OCI-LY7 (cell line): Measurements from ENCODE around the gene PNMA6E.

Experiments used
- CTCF ChIP-seq: fragments of 200-600 bp; sonication (generic); conservative IDR thresholded peaks from 2 replicates; pipeline ENCODE4 v1.5.1; 2014; ENCODE audit warnings: mild to moderate bottlenecking, antibody characterized with exemption, low read length, moderate library complexity, mixed read lengths
- EZH2phosphoT487 ChIP-seq: fragments of 200-600 bp; sonication (generic); IDR thresholded peaks from 2 replicates; pipeline ENCODE4 v1.6.1; 2018; ENCODE audit warnings: low read depth, borderline replicate concordance, mild to moderate bottlenecking, mixed run types, antibody characterized with exemption, low read length, moderate library complexity, mixed read lengths

GRCh38 chrX:153433161-153433680 is 32.1 kb upstream of the PNMA6E start:
- TF ChIP-seq CTCF = no peak
- TF ChIP-seq EZH2phosphoT487 = no peak
